Right lobe of liver (tissue), 4 donors: ENCODE measurements around the gene P2RY12.

Source experiments
- CTCF ChIP-seq, 4 donors: fragments of 200-600 bp in 3 of 4; fragments of 450-650 bp in 1 of 4; IDR thresholded peaks; one replicate each; pipeline versions ENCODE4 v1.5.1 to v1.8.0; 2016 to 2022; ENCODE audit warnings: antibody characterized with exemption in 4 of 4, mild to moderate bottlenecking in 2 of 4
- POLR2A ChIP-seq: fragments of 450-650 bp; IDR thresholded peaks from one replicate; pipeline ENCODE4 v1.6.1; 2017; ENCODE audit warnings: antibody characterized with exemption, mild to moderate bottlenecking
- donor health status: DM: no; HTN: no; CAD: no.
- donor health status: DM: no; HTN: no; CAD: no.
- donor health status: DM: no; HTN: yes; CAD: no.

GRCh38 chr3:151299006-151299405 lies 85.5 kb downstream of the P2RY12 start:
- TF ChIP-seq CTCF (IDR thresholded peaks at IDR 0.05) (no peak), POLR2A (no peak)
